ENCODE results near the gene MOB3A. TPM values are rescaled to one million over a fixed set of nuclear protein-coding genes. Genes with fewer than 3 reads are reported as not detected.

The MOB3A gene
- total RNA-seq, 2 experiments from 2014 or later: 96.4 to 97.3 TPM

- no peaks in the 10 kb centered on the region for H3K27me3 ChIP-seq (ENCODE audit: control insufficient read depth in 1 of 2, insufficient read depth in 2 of 2, low read length in 2 of 2)
- peaks cover 32% of the 10 kb centered on the region for H3K4me1 ChIP-seq (ENCODE audit: insufficient read depth, low read length)
- H3K27me3 Mint-ChIP-seq: no peaks in the 10 kb centered on the region
- ATAC-seq (ENCODE audit: poor library complexity) (no peak), DNase-seq (peak in 1 of 14 experiments; percentile 47)
- POLR2A ChIA-PET: no interaction called here
- TF ChIP-seq CTCF (IDR thresholded peaks at IDR 0.05): no peak
- peaks cover 46% of the 10 kb centered on the region for H3K36me3 Mint-ChIP-seq (ENCODE audit: low read depth)
- no peak overlapping the region for H3K4me3 Mint-ChIP-seq
- peaks cover 16% of the 10 kb centered on the region for H3K4me1 Mint-ChIP-seq (ENCODE audit: low read depth)
- CTCF ChIA-PET: no interaction called here
- intact Hi-C loops (cut with DNase I, micrococcal nuclease): loop anchor here in 1 of 2 experiments (5.0 kb wide), 1 partner anchor 237 kb away; the partner anchor contains the start of gene KLF16
- peaks cover 37% of the 10 kb centered on the region for H3K36me3 ChIP-seq (ENCODE audit: insufficient read depth, low read length)
- H3K27ac ChIP-seq (ENCODE audit: low read depth in 1 of 2, low read length in 2 of 2): no peak overlapping the region
- no peaks in the 10 kb centered on the region for H3K9me3 Mint-ChIP-seq
- no peak overlapping the region for H3K27ac Mint-ChIP-seq
- H3K4me3 ChIP-seq (ENCODE audit: low read length): no peak overlapping the region
- no peaks in the 10 kb centered on the region for H3K9me3 ChIP-seq (ENCODE audit: control insufficient read depth in 1 of 2, insufficient read depth in 1 of 2, low read length in 2 of 2)
Measured at GRCh38 chr19:2099054-2099501, 3.0 kb upstream of the MOB3A start.

GRCh38 chr19:2097886-2098327 is 1.8 kb upstream of the MOB3A start:
- H3K9me3 ChIP-seq (ENCODE audit: control insufficient read depth in 1 of 2, insufficient read depth in 1 of 2, low read length in 2 of 2): no peaks in the 10 kb centered on the region
- H3K36me3 ChIP-seq (ENCODE audit: insufficient read depth, low read length): peaks cover 37% of the 10 kb centered on the region
- intact Hi-C loops (cut with DNase I, micrococcal nuclease): loop anchor here (2.0 to 5.0 kb wide), 3 partner anchors 53 to 236 kb away; partner anchors contain the start of genes AP3D1 (in 1 of the 2) and KLF16 (in 1 of the 2)
- no peaks in the 10 kb centered on the region for H3K27me3 ChIP-seq (ENCODE audit: control insufficient read depth in 1 of 2, insufficient read depth in 2 of 2, low read length in 2 of 2)
- H3K4me3 Mint-ChIP-seq: no peak overlapping the region
- H3K4me3 ChIP-seq (ENCODE audit: low read length): no peak overlapping the region
- no peaks in the 10 kb centered on the region for H3K9me3 Mint-ChIP-seq
- TF ChIP-seq CTCF (IDR thresholded peaks at IDR 0.05): no peak
- POLR2A ChIA-PET: interaction anchor here (0.6 to 7.9 kb wide), 4 partner anchors 13 to 230 kb away, joined by 4 to 153 read pairs (median 7); partner anchors contain the start of genes LSM7, MKNK2 and SPPL2B
- peaks cover 37% of the 10 kb centered on the region for H3K36me3 Mint-ChIP-seq (ENCODE audit: low read depth)
- no peaks in the 10 kb centered on the region for H3K27me3 Mint-ChIP-seq
- no peak for DNase-seq
- H3K4me1 Mint-ChIP-seq (ENCODE audit: low read depth): peaks cover 25% of the 10 kb centered on the region
- H3K27ac ChIP-seq (ENCODE audit: low read depth in 1 of 2, low read length in 2 of 2): no peak overlapping the region
- no peak for ATAC-seq (ENCODE audit: poor library complexity)
- H3K4me1 ChIP-seq (ENCODE audit: insufficient read depth, low read length): peaks cover 44% of the 10 kb centered on the region
- CTCF ChIA-PET: interaction anchor here (0.9 to 1.2 kb wide), 6 partner anchors 11 to 56 kb away, joined by 3 to 5 read pairs (median 4); no protein-coding TSS in a partner anchor
- H3K27ac Mint-ChIP-seq: peak overlapping the region; percentile 96

- Histone ChIP-seq H3K27me3 (ENCODE audit: control insufficient read depth in 1 of 2, insufficient read depth in 2 of 2, low read length in 2 of 2) (no peaks in the 10 kb centered on the region), H3K4me3 (ENCODE audit: low read length) (peak overlapping the region; percentile 69), H3K36me3 (ENCODE audit: insufficient read depth, low read length) (peaks cover 41% of the 10 kb centered on the region), H3K9me3 (ENCODE audit: control insufficient read depth in 1 of 2, insufficient read depth in 1 of 2, low read length in 2 of 2) (no peaks in the 10 kb centered on the region), H3K4me1 (ENCODE audit: insufficient read depth, low read length) (peaks cover 49% of the 10 kb centered on the region), H3K27ac (ENCODE audit: low read depth in 1 of 2, low read length in 2 of 2) (peak overlapping the region; percentile 36 to 46)
- peak overlapping the region; percentile 97 for H3K4me3 Mint-ChIP-seq
- ATAC-seq (ENCODE audit: poor library complexity): no peak
- intact Hi-C loops (cut with DNase I, micrococcal nuclease): loop anchor here (2.0 to 5.0 kb wide), 3 partner anchors 53 to 235 kb away; partner anchors contain the start of genes AP3D1 (in 1 of the 2) and KLF16 (in 1 of the 2)
- POLR2A ChIA-PET: interaction anchor here (0.6 to 7.9 kb wide), 4 partner anchors 12 to 231 kb away, joined by 4 to 153 read pairs (median 7); partner anchors contain the start of genes LSM7, MKNK2 and SPPL2B
- DNase-seq: peak in 7 of 14 experiments; percentile 27 to 88 (median 46)
- peaks cover 37% of the 10 kb centered on the region for H3K36me3 Mint-ChIP-seq (ENCODE audit: low read depth)
- H3K4me1 Mint-ChIP-seq (ENCODE audit: low read depth): peaks cover 25% of the 10 kb centered on the region
- peak; percentile 8 for TF ChIP-seq CTCF (IDR thresholded peaks at IDR 0.05)
- peak overlapping the region; percentile 96 for H3K27ac Mint-ChIP-seq
- H3K27me3 Mint-ChIP-seq: no peaks in the 10 kb centered on the region
- no peaks in the 10 kb centered on the region for H3K9me3 Mint-ChIP-seq
- CTCF ChIA-PET: interaction anchor here (0.9 to 1.2 kb wide), 6 partner anchors 10 to 55 kb away, joined by 3 to 5 read pairs (median 4); no protein-coding TSS in a partner anchor
Measured at GRCh38 chr19:2097203-2097885, 1.2 kb upstream of the MOB3A start.
